Fibroblast of skin of left biceps (primary cell): Measurements from ENCODE around the gene TCP11L2.
A peak's percentile ranks its signal among the peaks of the same experiment; 100 is the strongest.
"Not testable (repeated sequence)": the region's sequence is repeated elsewhere in the genome, so short reads cannot be mapped to it uniquely, and the experiment has no call there.

Experiments used
- DNase-seq, 2 experiments: peaks; one replicate each; pipeline ENCODE4 v3.0.0-alpha.2; 2013; ENCODE audit warnings: low read depth in 2 of 2

The TCP11L2 gene

GRCh38 chr12:106284358-106285105 is 18.0 kb upstream of the TCP11L2 start:
- DNase-seq, result no peak

DNA sequence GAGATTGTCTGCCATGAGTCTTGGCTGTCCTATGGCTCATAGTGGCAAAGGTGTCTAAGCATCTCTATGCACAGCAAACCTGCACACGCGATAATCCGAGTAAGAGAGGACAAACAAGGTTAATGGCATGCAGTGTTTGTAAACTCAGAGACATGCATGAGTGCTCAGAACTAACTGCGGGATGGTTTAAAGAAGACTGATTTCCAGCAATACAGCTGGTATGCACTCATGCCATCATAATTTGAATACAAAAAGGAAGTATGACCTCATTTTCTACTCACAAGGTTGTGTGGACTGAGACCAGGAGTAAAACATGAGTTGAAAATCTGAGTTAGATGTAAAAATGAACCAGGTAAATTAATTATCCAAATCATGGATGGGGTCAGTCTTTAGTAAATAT is 16.6 kb upstream of the TCP11L2 start:
- DNase-seq, result no peak

- not testable (repeated sequence) for DNase-seq
These were observed 15.9 kb upstream of the TCP11L2 start for GRCh38 chr12:106286576-106287162.

GRCh38 chr12:106287364-106287763 is 15.2 kb upstream of the TCP11L2 start:
- no peak for DNase-seq

GRCh38 chr12:106288101-106288493 is 14.4 kb upstream of the TCP11L2 start:
- DNase-seq, result peak in 1 of 2 experiments; percentile 42

GRCh38 chr12:106288494-106289195 is 13.9 kb upstream of the TCP11L2 start:
- DNase-seq, result peak; percentile 86 to 87

GRCh38 chr12:106289196-106289681 is 13.3 kb upstream of the TCP11L2 start:
- no peak for DNase-seq

GRCh38 chr12:106290666-106291065 is 11.9 kb upstream of the TCP11L2 start:
- DNase-seq, result no peak

- no peak for DNase-seq
These were observed 11.2 kb upstream of the TCP11L2 start for GRCh38 chr12:106291342-106291741.

DNA sequence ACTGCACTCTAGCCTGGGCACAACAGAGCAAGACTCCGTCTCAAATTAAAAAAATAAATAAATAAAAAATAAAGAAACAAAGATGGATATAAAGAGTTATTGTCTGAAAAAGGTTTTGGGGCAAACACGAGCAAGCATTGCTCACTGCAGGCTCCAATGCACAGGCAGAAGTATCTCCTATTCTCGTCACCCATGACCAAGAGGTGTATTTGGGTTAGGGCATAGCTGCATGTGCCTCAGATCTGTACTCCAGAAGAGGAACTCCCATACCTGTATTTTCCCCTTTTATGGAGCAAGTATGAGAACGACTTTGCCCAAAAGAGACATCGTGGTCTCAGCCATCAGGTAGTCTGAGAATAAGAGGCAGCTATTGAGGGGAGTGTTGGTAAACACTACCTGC is 10.2 kb upstream of the TCP11L2 start:
- no peak for DNase-seq

- no peak for DNase-seq
These were observed 6.2 kb upstream of the TCP11L2 start for GRCh38 chr12:106296179-106296877.

- DNase-seq, result no peak
These were observed 5.5 kb upstream of the TCP11L2 start for GRCh38 chr12:106297075-106297474.

DNA sequence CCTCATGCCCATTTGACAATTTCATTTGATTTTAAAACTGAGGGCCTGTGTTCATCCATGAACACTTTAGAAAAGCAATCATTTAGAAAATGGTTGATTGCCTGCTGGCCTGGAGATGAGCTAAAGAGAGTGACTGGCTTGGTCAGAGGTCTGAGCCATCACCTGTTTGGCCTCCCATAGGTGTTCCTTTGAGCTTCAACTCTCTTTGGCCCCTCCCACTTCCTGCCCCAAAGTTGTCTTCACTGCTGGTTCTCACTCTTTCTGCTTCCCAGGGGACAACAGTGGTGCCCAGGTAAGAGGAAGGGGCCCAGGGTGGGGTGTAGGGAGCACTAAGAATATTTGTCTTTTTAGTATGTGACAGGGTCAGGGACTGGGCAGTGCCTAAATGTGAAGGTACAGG is 4.9 kb upstream of the TCP11L2 start:
- DNase-seq, result no peak

DNA sequence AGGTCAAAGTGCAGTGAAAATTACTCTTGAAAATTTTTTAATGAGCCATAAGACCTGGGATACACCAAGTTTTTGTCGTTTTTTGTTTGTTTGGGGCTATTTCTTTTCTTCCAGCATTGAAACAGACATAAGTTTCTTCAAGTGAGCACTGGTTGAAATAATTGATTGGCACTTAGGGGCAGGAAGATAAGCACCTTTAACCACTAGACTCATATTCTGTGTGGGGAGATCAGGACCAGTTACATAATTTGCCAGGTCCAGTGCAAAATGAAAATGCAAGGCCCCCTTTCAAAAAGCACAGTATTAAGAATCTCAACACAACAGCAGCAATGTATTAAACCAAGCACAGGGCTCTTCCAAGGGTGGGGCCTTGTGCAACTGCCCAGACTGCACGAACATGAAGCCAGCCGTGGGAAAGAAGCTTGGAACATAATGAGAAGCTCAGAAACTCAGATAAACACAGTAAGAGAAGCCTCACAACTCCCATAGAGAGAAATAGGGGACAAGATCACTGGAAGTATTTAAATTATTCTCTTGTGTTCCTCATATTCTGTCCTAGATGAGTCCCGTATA is 3.2 kb upstream of the TCP11L2 start:
- DNase-seq, result no peak

GRCh38 chr12:106300761-106301160 is 1.8 kb upstream of the TCP11L2 start:
- DNase-seq, result no peak

DNA sequence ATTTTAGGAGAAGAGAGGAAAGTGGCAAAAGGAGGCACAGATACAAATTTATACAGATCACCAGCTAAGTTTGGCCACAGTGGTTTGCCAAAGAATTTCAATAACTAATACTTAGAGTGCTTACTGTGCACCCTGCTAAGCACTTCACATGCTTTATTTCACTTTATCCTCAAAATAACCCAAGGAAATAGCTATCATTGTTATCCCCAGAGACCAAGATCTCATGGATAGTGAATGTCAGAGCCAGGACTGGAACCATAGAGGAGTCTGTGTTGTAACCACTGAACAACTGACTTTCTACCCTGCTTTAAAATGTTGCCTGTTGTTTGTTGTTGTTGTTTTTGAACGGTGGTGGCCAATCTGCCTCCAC is 1.3 kb upstream of the TCP11L2 start:
- no peak for DNase-seq

GRCh38 chr12:106301611-106302321 is 767 bp upstream of the TCP11L2 start:
- DNase-seq, result no peak

DNA sequence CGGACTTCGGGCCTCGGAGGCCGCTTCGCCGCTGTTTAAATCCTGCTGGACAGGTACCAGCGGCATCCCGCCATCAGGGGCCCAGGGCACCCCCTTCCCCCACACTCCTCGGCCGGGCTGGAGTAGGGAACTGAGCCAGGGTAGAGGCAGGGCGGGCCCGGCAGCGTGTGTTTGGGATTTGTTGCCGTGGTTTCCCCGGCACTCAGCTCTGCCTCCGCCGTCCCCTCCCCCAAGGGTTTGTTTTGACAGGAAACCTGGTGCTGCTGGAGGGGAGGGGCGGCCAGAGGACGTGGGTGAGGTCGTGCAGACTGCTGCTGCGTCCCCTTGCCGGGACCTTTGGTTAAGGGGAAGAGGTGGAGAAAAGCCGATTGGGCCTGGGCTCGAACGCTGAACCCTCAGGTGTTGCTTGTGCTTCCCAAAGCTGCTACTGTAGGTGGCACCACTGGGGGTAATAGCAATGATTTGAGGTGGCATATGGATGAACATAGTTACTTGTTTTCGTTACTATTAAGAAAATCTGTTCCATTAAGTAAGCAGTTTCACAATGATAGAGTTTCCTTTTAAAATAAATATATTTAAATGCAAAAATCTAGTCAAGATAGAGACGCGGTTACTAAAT is 778 bp downstream of the TCP11L2 start:
- DNase-seq, result no peak

DNA sequence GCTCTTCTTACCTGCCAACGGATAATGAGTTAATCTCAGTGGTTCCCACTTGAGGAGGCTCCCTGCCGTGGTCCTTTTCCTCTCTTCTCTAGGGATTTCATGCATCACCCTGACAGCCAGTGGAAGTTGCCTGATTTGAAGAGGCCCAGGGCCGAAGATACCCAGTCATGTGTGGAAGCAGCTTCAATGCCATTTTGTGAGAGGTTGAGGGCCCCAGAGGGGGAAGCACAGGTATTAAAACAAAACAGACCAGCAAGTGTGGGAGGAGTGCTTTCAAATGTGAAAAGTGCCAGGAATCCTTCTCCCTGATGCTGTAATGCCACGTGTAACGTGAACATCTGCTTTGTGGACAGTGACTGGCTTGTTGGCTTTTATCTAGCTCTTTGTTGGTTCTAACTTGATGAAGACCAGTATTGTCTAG is 1.5 kb downstream of the TCP11L2 start:
- no peak for DNase-seq

- no peak for DNase-seq
These were observed 2.3 kb downstream of the TCP11L2 start for GRCh38 chr12:106304797-106305196.

- DNase-seq, result no peak
These were observed 2.8 kb downstream of the TCP11L2 start for GRCh38 chr12:106305376-106305775.
